ENCODE data around the gene FZD7.

DNA sequence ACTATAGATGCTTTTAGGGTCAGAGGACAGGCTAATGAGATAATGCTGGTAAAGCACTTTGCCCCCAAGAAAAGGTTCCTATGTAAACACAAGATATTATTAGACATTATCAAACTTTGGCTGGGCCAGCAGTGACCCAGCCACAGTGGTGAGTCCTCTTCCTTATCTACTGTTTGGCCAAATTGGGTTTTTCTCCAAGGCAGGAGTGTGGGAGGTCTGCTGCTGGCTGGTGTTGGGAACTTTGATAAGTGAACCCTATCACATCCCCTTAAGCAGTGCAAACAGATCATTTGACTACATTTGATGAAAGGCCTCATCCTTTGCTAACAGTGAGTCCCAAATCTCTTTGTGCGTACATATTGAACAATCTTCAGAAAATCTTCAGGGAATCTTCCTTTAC, 16.2 kb downstream of the FZD7 start:
- TF ChIP-seq, protein P1, sequence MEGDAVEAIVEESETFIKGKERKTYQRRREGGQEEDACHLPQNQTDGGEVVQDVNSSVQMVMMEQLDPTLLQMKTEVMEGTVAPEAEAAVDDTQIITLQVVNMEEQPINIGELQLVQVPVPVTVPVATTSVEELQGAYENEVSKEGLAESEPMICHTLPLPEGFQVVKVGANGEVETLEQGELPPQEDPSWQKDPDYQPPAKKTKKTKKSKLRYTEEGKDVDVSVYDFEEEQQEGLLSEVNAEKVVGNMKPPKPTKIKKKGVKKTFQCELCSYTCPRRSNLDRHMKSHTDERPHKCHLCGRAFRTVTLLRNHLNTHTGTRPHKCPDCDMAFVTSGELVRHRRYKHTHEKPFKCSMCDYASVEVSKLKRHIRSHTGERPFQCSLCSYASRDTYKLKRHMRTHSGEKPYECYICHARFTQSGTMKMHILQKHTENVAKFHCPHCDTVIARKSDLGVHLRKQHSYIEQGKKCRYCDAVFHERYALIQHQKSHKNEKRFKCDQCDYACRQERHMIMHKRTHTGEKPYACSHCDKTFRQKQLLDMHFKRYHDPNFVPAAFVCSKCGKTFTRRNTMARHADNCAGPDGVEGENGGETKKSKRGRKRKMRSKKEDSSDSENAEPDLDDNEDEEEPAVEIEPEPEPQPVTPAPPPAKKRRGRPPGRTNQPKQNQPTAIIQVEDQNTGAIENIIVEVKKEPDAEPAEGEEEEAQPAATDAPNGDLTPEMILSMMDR (conservative IDR thresholded peaks at IDR 0.05 in 1 of 2, IDR thresholded peaks at IDR 0.05 in 1 of 2; ENCODE audit: low read depth in 1 of 2, low read length in 2 of 2), result no peak
- no peak for TF ChIP-seq EZH2 (IDR thresholded peaks at IDR 0.05; ENCODE audit: low read length, missing control alignments)
